NT2/D1 (cell line): ENCODE results near the gene LAMB2.

Source experiments
- SUZ12 ChIP-seq: IDR thresholded peaks from 2 replicates; pipeline ENCODE4 v1.6.1; 2011; ENCODE audit not compliant: insufficient read length, insufficient read depth; ENCODE audit errors: extremely low read depth
- YY1 ChIP-seq: IDR thresholded peaks from 2 replicates; pipeline ENCODE4 v1.6.1; 2011; ENCODE audit not compliant: insufficient read length, insufficient read depth

- TF ChIP-seq YY1 (no peak), SUZ12 (no peak)
Observed at GRCh38 chr3:49148159-49148558, 15.3 kb upstream of the LAMB2 start.
